22Rv1 (cell line): ENCODE results near the gene CLSTN2.

Experiments
- CTCF ChIP-seq: fragments of 450-650 bp; IDR thresholded peaks from 2 replicates; pipeline ENCODE4 v1.5.1; 2017; ENCODE audit warnings: mild to moderate bottlenecking
- ZFX ChIP-seq: fragments of 450-650 bp; IDR thresholded peaks from 2 replicates; pipeline ENCODE4 v1.6.1; 2017; ENCODE audit warnings: antibody characterized with exemption, borderline replicate concordance

DNA sequence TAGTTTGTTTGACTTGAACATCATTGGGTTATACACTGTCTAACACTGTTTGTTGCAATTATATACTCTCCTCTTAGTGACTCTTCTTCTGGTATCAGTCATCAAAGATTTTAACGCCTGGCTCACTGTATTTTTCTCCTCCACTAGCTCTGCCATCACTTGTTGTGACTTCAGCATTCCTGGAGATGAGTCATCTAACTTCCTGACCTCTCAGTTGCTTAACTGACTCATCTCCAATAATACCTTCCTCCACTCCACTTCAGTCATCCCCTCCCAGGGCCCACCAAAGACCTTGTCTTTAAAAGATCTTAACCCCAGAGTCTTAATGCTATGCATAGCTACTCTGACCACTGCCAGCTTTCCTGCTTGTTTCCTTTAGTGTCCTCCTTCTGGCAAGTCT, 28.6 kb upstream of the CLSTN2 start:
- TF ChIP-seq CTCF, result no peak
- TF ChIP-seq ZFX, result no peak
